ENCODE results near the gene ROR2.

ROR2 gene

DNA sequence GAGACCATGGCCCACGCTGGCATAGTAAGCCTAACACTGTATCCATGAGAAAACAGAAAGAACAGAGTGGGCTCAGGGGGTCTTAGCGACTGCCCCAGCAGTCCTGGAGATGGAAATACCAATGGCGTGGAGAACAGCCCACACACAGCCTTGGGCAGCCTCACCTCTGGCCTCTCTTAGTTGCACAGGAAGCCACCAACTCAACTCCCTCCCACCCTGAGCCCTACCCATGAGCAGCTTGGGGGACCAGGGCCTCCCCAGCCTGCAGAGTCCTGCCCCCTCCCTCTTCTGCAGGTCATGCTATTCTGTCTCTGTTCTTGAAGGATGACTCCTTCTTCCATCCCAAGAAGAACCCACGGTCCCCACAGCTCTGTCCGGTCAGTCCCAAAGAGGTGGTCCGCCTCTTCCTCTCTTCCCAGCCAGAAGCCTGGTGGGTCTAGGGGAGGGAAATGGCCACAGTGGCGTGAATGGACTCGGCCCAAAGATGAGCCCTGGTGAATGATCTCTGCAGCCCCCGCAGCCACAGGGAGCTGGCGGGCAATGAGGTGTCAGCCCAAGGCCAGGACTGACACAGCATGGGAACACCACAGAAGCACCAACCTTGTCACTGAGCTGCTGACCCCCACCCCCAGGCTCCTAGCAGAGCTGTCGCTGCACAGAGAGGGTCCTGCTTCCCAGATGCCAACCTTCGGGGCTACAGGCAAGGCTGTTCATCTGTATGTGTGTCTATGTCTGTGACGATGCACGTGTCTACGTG, 131.2 kb downstream of the ROR2 start:
- DNase-seq (ENCODE audit: low read depth in 2 of 2), result no peak

GRCh38 chr9:91818225-91818585, 131.8 kb downstream of the ROR2 start:
- DNase-seq (ENCODE audit: low read depth in 2 of 2), result no peak

GRCh38 chr9:91817493-91818224, 132.4 kb downstream of the ROR2 start:
- DNase-seq (ENCODE audit: low read depth in 2 of 2), result no peak

DNA sequence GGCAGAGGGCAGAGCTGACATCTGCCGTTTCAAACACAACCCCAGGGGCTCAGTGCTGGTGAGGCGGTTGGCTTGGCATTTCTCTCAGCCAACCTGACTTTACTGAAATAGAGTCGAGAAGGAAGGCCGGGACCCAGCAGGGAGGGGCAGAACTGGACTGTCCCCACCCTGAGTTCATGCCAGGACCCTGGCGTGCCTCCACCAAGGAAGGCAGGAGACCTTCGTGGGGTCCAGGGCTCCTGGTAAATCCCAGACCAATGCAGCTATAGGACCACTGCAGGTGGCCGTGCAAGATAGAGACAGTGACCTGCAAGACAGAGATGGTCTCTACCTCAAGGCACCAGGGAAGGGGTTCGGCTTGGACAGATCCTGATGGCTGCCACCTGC, 132.9 kb downstream of the ROR2 start:
- DNase-seq (ENCODE audit: low read depth in 2 of 2), result no peak

- DNase-seq (ENCODE audit: low read depth in 2 of 2), result no peak
Measured at GRCh38 chr9:91816356-91816755, 133.7 kb downstream of the ROR2 start.

DNA sequence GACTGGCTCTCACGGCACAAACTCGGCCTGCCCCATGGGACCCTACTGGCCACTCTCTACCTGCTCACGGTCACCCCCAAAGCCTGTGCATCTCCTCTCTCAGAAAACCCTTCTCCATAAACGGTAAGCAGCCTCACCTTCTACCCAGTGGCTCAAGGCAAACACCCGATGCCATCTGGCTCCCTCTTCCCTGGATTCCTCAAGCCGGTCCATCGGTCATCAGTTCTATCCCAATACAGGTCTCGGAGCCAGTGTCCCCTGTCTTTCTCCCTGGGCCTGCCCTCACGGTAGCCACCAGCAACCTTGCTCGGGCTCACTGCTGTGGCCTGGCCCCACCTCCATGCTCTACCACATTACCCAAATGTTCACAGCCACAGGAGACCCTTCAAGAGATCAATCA, 134.1 kb downstream of the ROR2 start:
- DNase-seq (ENCODE audit: low read depth in 2 of 2), result no peak

DNA sequence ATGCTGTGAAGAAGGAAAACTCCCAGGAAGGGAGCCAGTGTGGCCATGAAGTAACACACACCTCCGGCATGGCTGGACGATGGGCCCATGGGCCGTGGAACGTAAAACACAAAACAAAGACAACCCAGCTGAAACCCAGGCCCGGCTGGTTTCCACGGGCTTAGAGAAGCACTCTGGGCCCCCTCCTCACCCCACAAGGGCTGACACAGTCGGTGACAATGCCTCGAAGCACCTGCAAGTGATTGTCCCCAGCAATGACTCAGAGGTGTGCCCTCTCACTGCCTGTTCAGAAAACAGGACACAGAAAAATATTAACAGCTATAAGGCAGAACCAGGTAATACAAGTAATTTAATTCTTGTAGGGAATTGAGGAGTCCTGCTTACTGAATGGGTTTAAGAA, 135.3 kb downstream of the ROR2 start:
- no peak for DNase-seq (ENCODE audit: low read depth in 2 of 2)

GRCh38 chr9:91814201-91814600, 135.8 kb downstream of the ROR2 start:
- DNase-seq (ENCODE audit: low read depth in 2 of 2), result no peak

GRCh38 chr9:91813176-91813795, 136.7 kb downstream of the ROR2 start:
- DNase-seq (ENCODE audit: low read depth in 2 of 2), result no peak

DNA sequence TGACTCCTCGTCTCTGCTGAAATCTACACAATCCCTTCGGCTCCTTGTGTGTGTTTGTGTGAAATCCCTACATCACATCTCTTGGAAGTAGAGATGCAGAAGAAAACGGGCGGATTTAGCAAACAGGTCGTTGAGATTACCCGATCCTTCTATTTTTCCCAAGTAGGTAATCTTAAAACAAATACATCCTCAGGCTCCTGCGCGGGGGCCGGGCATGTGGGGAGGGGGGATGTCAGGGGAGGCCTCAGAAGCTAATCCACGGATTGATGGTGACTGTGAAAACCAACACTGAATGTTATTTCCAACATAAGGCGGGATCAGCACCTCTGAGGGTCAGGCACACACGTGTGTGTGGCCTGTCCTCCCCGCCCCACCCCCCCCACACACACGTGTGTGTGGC, 137.8 kb downstream of the ROR2 start:
- DNase-seq (ENCODE audit: low read depth in 2 of 2), result no peak

DNA sequence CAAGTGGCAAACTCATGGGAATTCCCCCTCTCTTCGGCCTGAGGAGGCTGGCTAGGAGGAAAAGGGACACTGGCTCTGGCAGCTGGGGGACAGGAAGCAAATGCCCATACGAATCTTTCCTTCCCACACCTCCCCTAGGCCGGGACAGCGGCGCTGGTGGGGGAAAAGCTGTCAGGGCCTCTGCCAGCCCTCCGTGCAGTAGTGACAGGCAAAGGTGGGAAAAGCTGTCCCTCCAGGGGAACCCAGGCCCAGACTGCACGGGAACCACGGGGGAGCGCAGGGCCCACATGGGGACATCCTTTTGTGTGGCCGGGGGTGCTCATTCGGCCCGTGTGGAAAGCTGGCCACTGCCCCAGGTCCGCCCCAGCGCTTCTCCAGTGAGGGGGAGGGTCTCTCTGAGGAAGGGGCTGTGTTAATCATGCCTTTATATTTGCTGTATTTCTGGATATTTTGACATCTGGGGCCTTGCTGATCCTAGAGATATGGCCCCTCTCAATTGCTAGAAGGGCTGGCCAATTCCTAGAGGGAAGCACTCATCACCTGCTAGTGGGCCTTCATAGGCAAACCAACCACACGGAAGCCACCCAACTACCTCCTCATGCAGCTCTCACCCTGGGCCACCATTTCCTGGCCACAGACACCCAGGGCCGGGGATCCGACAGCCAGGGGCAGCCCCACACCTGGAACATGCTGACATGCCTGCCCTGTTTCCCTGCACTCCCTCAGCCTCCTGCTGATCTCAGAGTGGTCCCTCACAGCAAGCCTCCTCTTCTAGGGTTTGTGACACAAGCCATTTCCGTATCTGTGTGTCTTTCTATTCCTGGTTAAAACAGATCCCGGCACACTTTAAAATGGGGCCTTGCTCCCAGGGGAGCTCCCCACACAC, 138.8 kb downstream of the ROR2 start:
- no peak for DNase-seq (ENCODE audit: low read depth in 2 of 2)

DNA sequence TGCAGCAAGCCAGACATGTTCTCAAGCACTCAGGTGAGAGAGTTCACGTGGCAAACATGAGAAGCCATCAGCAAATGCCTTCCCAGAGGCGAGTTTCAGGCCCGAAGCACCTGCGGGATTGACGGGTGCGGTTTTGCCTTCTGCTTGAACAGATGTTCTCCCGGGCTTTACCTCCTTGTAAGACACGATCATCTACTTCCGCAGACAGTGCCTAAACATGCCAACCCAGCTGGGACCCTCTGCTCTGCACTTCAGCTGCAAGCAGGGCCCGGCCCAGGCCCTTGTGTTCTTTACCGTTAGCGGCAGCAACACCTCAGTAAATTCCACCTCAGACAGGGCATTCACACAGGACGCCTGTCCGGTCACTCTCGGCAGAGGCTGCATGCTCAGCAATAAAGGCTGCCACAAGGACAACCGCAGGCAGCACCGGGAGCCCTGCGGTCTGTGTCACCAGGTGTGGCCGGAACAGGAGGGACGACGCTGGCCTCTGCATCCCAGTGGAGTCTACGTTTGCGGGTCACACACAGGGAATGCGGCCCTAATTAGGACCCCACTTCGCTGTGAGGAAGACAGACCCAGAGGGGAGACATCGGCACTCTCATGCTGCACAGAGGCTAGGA, 139.6 kb downstream of the ROR2 start:
- DNase-seq (ENCODE audit: low read depth in 2 of 2), result no peak

DNA sequence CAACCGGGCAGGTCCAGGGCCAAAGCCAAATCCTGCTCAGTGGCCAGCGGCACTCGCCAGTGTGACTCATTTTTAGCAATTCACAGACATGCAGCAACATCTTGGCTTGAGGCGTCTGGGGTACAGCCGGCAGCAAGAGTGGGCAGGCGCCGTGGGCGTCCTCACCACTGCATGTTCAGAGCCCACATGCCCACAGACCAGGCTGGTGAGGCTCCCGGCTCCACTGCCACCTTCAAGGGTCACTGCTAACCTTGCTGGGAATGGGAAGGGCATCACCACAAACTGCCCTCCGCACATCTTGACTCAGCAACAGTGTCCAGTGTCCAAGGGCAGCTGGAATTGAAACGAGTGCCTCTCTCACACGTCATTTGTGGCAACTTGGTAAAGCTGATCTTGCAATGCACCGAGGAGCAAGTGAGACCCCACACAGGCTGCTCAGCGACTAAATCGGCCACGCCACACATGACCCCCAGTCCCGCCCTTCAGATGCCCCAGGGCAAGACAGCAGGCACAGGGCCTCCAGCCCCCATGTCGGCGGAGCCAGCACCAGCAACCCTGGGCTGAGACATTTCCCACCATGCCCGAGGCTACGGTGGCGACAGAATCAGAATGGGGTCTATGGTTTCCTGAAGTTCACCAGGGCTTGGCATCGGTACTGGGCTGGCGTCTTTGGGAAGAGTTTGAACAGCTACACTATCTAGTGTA, 140.3 kb downstream of the ROR2 start:
- no peak for DNase-seq (ENCODE audit: low read depth in 2 of 2)

DNA sequence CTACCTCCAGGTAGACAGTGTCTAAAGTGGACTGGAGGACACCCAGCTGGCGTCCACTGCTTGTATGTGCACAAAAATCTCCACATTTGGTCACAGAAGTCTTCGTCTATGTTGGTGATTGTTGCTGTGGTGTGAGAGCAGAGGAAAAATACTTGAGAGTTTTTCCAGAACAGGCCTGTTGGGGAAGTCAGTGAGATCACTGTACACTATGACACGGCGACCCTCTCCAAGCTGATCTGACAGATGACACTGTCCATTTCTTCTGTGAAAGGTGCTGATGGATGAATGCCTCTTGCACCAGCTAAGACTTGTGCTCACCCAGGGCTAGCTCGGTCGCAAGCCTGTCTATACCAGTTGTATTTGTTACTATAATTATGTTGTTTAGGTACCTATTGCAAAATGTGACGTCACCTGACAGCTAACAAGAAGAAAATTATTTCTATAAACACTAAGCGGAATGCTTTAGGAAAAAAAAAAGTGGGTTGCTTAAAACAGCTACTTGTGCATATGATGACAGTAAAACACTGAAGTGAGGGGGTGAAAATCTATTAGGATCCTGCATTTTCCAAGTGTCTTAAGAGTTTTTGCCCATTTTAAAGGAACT, 142.3 kb downstream of the ROR2 start:
- no peak for DNase-seq (ENCODE audit: low read depth in 2 of 2)

- no peak for DNase-seq (ENCODE audit: low read depth in 2 of 2)
Measured at GRCh38 chr9:91805031-91805430, 145.0 kb downstream of the ROR2 start.

GRCh38 chr9:91803970-91804752, 145.9 kb downstream of the ROR2 start:
- no peak for DNase-seq (ENCODE audit: low read depth in 2 of 2)

- DNase-seq (ENCODE audit: low read depth in 2 of 2), result no peak
Measured at GRCh38 chr9:91803151-91803940, 146.7 kb downstream of the ROR2 start.

GRCh38 chr9:91802391-91802790, 147.6 kb downstream of the ROR2 start:
- no peak for DNase-seq (ENCODE audit: low read depth in 2 of 2)

DNA sequence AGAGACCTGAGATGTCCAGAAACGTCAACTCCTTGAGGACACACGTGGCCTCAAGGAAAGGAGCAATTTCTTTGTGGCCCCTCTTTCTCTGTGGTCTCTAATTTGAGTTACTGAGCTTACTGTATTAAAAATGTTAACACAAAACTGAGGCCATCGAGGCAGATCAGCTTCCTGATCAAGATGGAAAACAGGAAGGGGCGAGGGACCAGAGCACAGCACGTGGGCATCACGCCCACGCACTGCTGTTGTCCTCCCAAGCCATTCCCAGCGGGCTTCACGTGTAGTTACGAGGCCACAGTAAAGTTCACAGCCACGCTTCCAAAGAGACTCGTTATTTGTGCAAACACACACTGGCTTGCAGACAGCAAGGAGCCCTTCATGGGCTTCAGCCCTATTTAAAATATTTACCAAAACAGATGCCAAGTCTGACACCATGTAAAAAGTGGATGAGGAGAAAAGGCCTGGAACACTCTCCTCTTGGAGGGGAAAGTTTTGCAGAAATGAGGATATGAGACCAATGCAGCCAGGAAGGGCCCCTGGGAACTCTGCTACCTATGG, 149.5 kb downstream of the ROR2 start:
- no peak for DNase-seq (ENCODE audit: low read depth in 2 of 2)
